ENCODE data around the gene CCDC17. TPM values are rescaled to one million over a fixed set of nuclear protein-coding genes. Genes with fewer than 3 reads are reported as not detected.

CCDC17 gene
- total and polyA plus RNA-seq, 4 donors = 0.30 to 6.4 (median 0.73) TPM

DNA sequence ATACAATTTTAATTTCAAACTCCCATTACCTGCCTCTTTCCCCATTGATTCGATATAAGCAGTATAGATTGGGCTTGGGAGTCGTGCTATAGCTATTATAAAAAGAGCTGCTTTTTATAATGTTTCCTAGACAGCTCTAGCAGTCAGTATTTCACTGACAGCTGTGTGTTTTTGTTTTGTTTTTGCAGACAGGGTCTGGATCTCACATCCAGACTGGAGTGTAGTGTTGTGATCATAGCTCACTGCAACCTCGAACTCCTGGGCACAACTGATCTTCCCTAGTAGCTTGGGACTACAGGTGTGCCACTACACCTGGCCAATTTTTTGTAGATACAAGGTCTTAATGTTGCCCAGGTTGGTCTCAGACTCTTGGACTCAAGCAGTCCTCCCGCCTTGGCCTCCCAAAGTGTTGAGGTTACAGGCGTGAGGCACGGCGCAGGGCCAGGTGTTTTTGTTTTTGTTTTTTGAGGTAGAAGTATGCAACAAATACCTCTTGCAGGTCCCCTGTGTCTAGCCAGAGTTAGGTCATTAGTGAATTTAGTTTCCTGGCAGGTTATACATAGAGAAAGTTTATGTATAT is 38.3 kb downstream of the CCDC17 start:
- no peak for TF ChIP-seq FOXA2 (IDR thresholded peaks at IDR 0.05)
- TF ChIP-seq, protein P1, sequence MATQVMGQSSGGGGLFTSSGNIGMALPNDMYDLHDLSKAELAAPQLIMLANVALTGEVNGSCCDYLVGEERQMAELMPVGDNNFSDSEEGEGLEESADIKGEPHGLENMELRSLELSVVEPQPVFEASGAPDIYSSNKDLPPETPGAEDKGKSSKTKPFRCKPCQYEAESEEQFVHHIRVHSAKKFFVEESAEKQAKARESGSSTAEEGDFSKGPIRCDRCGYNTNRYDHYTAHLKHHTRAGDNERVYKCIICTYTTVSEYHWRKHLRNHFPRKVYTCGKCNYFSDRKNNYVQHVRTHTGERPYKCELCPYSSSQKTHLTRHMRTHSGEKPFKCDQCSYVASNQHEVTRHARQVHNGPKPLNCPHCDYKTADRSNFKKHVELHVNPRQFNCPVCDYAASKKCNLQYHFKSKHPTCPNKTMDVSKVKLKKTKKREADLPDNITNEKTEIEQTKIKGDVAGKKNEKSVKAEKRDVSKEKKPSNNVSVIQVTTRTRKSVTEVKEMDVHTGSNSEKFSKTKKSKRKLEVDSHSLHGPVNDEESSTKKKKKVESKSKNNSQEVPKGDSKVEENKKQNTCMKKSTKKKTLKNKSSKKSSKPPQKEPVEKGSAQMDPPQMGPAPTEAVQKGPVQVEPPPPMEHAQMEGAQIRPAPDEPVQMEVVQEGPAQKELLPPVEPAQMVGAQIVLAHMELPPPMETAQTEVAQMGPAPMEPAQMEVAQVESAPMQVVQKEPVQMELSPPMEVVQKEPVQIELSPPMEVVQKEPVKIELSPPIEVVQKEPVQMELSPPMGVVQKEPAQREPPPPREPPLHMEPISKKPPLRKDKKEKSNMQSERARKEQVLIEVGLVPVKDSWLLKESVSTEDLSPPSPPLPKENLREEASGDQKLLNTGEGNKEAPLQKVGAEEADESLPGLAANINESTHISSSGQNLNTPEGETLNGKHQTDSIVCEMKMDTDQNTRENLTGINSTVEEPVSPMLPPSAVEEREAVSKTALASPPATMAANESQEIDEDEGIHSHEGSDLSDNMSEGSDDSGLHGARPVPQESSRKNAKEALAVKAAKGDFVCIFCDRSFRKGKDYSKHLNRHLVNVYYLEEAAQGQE (IDR thresholded peaks at IDR 0.05) = no peak
- TF ChIP-seq, protein P2, sequence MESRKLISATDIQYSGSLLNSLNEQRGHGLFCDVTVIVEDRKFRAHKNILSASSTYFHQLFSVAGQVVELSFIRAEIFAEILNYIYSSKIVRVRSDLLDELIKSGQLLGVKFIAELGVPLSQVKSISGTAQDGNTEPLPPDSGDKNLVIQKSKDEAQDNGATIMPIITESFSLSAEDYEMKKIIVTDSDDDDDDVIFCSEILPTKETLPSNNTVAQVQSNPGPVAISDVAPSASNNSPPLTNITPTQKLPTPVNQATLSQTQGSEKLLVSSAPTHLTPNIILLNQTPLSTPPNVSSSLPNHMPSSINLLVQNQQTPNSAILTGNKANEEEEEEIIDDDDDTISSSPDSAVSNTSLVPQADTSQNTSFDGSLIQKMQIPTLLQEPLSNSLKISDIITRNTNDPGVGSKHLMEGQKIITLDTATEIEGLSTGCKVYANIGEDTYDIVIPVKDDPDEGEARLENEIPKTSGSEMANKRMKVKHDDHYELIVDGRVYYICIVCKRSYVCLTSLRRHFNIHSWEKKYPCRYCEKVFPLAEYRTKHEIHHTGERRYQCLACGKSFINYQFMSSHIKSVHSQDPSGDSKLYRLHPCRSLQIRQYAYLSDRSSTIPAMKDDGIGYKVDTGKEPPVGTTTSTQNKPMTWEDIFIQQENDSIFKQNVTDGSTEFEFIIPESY (IDR thresholded peaks at IDR 0.05) = no peak
- no peak for TF ChIP-seq YY1 (IDR thresholded peaks at IDR 0.05)
- Histone ChIP-seq H3K27ac (ENCODE audit: low read depth in 1 of 2, low read length in 2 of 2) (no peak overlapping the region), H3K27me3 (ENCODE audit: control insufficient read depth in 4 of 4, insufficient read depth in 4 of 4, low read length in 3 of 4) (no peaks in the 10 kb centered on the region), H3K9me3 (ENCODE audit: control insufficient read depth in 4 of 4, low read length in 3 of 4) (no peaks in the 10 kb centered on the region), H3K4me3 (ENCODE audit: low read depth in 1 of 3, low read length in 3 of 3) (peak overlapping the region in 1 of 3 donors; percentile 80), H3K9ac (ENCODE audit: low read depth in 1 of 2, low read length in 2 of 2) (peak overlapping the region in 1 of 2 donors; percentile 10), H3K36me3 (ENCODE audit: control insufficient read depth in 4 of 4, insufficient read depth in 3 of 4, low read depth in 1 of 4, low read length in 3 of 4) (no peaks in the 10 kb centered on the region), H3K4me1 (ENCODE audit: control insufficient read depth in 4 of 4, insufficient read depth in 4 of 4, low read length in 3 of 4) (peaks cover 9 to 28% (median 21%) of the 10 kb centered on the region in 4 donors)
- WGBS = 46% methylated on average over 7 of the region's 7 CpGs
- no peak for DNase-seq (ENCODE audit: low spot score)

DNA sequence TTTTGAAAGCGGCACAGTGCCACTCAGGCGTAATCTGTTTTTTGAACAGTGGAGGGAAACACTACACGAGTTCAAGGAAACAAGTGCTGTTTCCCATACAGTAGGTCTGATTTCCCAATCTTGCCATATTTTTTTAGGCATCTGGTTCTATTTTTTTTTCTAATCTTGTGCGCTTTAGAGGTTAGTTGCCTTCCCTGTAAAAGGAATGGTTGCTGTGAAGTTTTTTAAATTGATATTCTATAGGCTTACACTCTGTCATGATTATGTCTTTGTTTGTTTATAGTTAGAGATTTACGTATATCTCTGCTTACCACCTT is 38.8 kb downstream of the CCDC17 start:
- TF ChIP-seq RAD21 (IDR thresholded peaks at IDR 0.05) (no peak), HNF4A (conservative IDR thresholded peaks at IDR 0.05) (no peak), EGR1 (IDR thresholded peaks at IDR 0.05; ENCODE audit: low read depth in 2 of 2) (no peak), HNF4G (IDR thresholded peaks at IDR 0.05) (no peak), FOXA2 (IDR thresholded peaks at IDR 0.05) (no peak), NR2F2 (IDR thresholded peaks at IDR 0.05) (no peak), RXRA (IDR thresholded peaks at IDR 0.05) (no peak), TAF1 (conservative IDR thresholded peaks at IDR 0.05) (no peak), SP1 (IDR thresholded peaks at IDR 0.05) (no peak), FOXA1 (IDR thresholded peaks at IDR 0.05) (no peak)
- TF ChIP-seq, protein P1 (IDR thresholded peaks at IDR 0.05) = no peak
- TF ChIP-seq, protein P3, sequence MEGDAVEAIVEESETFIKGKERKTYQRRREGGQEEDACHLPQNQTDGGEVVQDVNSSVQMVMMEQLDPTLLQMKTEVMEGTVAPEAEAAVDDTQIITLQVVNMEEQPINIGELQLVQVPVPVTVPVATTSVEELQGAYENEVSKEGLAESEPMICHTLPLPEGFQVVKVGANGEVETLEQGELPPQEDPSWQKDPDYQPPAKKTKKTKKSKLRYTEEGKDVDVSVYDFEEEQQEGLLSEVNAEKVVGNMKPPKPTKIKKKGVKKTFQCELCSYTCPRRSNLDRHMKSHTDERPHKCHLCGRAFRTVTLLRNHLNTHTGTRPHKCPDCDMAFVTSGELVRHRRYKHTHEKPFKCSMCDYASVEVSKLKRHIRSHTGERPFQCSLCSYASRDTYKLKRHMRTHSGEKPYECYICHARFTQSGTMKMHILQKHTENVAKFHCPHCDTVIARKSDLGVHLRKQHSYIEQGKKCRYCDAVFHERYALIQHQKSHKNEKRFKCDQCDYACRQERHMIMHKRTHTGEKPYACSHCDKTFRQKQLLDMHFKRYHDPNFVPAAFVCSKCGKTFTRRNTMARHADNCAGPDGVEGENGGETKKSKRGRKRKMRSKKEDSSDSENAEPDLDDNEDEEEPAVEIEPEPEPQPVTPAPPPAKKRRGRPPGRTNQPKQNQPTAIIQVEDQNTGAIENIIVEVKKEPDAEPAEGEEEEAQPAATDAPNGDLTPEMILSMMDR (IDR thresholded peaks at IDR 0.05; ENCODE audit: low read depth, low read length, missing input control) = no peak
- H3K27me3 ChIP-seq (ENCODE audit: control insufficient read depth in 4 of 4, insufficient read depth in 4 of 4, low read length in 3 of 4) = no peaks in the 10 kb centered on the region
- H3K9me3 ChIP-seq (ENCODE audit: control insufficient read depth in 4 of 4, low read length in 3 of 4) = no peaks in the 10 kb centered on the region
- H3K4me3 ChIP-seq (ENCODE audit: low read depth in 1 of 3, low read length in 3 of 3) = peak overlapping the region; percentile 80 to 88 (median 80)
- WGBS = 3% methylated on average over 5 of the region's 5 CpGs
- H3K36me3 ChIP-seq (ENCODE audit: control insufficient read depth in 4 of 4, insufficient read depth in 3 of 4, low read depth in 1 of 4, low read length in 3 of 4) = no peaks in the 10 kb centered on the region
- H3K4me1 ChIP-seq (ENCODE audit: control insufficient read depth in 4 of 4, insufficient read depth in 4 of 4, low read length in 3 of 4) = peaks cover 9 to 27% (median 21%) of the 10 kb centered on the region in 4 donors
- H3K27ac ChIP-seq (ENCODE audit: low read depth in 1 of 2, low read length in 2 of 2) = peak overlapping the region; percentile 71 to 93
- H3K9ac ChIP-seq (ENCODE audit: low read depth in 1 of 2, low read length in 2 of 2) = peak overlapping the region; percentile 10 to 61
- DNase-seq (ENCODE audit: low spot score) = no peak

Data from liver (tissue), 9 donors.